ENCODE measurements around the gene SYT14.
"Not testable (repeated sequence)": the region's sequence is repeated elsewhere in the genome, so short reads cannot be mapped to it uniquely, and the experiment has no call there.

The SYT14 gene

GRCh38 chr1:209978721-209979120 lies 40.7 kb downstream of the SYT14 start:
- H3K27ac ChIP-seq (ENCODE audit: low read depth, low read length); H3K9me3 ChIP-seq (ENCODE audit: control insufficient read depth in 5 of 5, low read length in 5 of 5); H3K4me3 ChIP-seq (ENCODE audit: low read depth in 1 of 5, low read length in 5 of 5); H3K27me3 ChIP-seq (ENCODE audit: control insufficient read depth in 5 of 5, insufficient read depth in 4 of 5, low read length in 5 of 5); H3K36me3 ChIP-seq (ENCODE audit: control insufficient read depth in 5 of 5, insufficient read depth in 5 of 5, low read length in 5 of 5); H3K4me1 ChIP-seq (ENCODE audit: control insufficient read depth in 5 of 5, insufficient read depth in 5 of 5, low read length in 5 of 5); H3K9ac ChIP-seq (ENCODE audit: low read length in 5 of 5): not testable (repeated sequence)

GRCh38 chr1:209983953-209984352 lies 45.9 kb downstream of the SYT14 start:
- Histone ChIP-seq H3K36me3 (ENCODE audit: control insufficient read depth in 5 of 5, insufficient read depth in 5 of 5, low read length in 5 of 5) (no peaks in the 10 kb centered on the region), H3K4me3 (ENCODE audit: low read depth in 1 of 5, low read length in 5 of 5) (no peak overlapping the region), H3K27ac (ENCODE audit: low read depth, low read length) (no peak overlapping the region), H3K9ac (ENCODE audit: low read length in 5 of 5) (no peak overlapping the region), H3K4me1 (ENCODE audit: control insufficient read depth in 5 of 5, insufficient read depth in 5 of 5, low read length in 5 of 5) (no peaks in the 10 kb centered on the region), H3K9me3 (ENCODE audit: control insufficient read depth in 5 of 5, low read length in 5 of 5) (peaks cover 0 to 8% (median 0%) of the 10 kb centered on the region in 5 donors), H3K27me3 (ENCODE audit: control insufficient read depth in 5 of 5, insufficient read depth in 4 of 5, low read length in 5 of 5) (no peaks in the 10 kb centered on the region)

- no peaks in the 10 kb centered on the region for H3K36me3 ChIP-seq (ENCODE audit: control insufficient read depth in 5 of 5, insufficient read depth in 5 of 5, low read length in 5 of 5)
- no peak overlapping the region for H3K27ac ChIP-seq (ENCODE audit: low read depth, low read length)
- no peak overlapping the region for H3K4me3 ChIP-seq (ENCODE audit: low read depth in 1 of 5, low read length in 5 of 5)
These were observed 47.0 kb downstream of the SYT14 start for GRCh38 chr1:209985002-209985401.

GRCh38 chr1:209988706-209989105 lies 50.7 kb downstream of the SYT14 start:
- Histone ChIP-seq H3K27me3 (ENCODE audit: control insufficient read depth in 5 of 5, insufficient read depth in 4 of 5, low read length in 5 of 5) (peaks cover 0 to 8% (median 3%) of the 10 kb centered on the region in 5 donors), H3K27ac (ENCODE audit: low read depth, low read length) (no peak overlapping the region), H3K4me3 (ENCODE audit: low read depth in 1 of 5, low read length in 5 of 5) (no peak overlapping the region), H3K9ac (ENCODE audit: low read length in 5 of 5) (no peak overlapping the region), H3K9me3 (ENCODE audit: control insufficient read depth in 5 of 5, low read length in 5 of 5) (peaks cover 0 to 8% (median 0%) of the 10 kb centered on the region in 5 donors), H3K36me3 (ENCODE audit: control insufficient read depth in 5 of 5, insufficient read depth in 5 of 5, low read length in 5 of 5) (no peaks in the 10 kb centered on the region), H3K4me1 (ENCODE audit: control insufficient read depth in 5 of 5, insufficient read depth in 5 of 5, low read length in 5 of 5) (no peaks in the 10 kb centered on the region)

More at GRCh38 chr1:209985002-209985401, 47.0 kb downstream of the SYT14 start:
- Histone ChIP-seq H3K4me1 (ENCODE audit: control insufficient read depth in 5 of 5, insufficient read depth in 5 of 5, low read length in 5 of 5) (no peaks in the 10 kb centered on the region), H3K9me3 (ENCODE audit: control insufficient read depth in 5 of 5, low read length in 5 of 5) (peaks cover 0 to 8% (median 0%) of the 10 kb centered on the region in 5 donors), H3K27me3 (ENCODE audit: control insufficient read depth in 5 of 5, insufficient read depth in 4 of 5, low read length in 5 of 5) (no peaks in the 10 kb centered on the region), H3K9ac (ENCODE audit: low read length in 5 of 5) (no peak overlapping the region)

GRCh38 chr1:209989525-209989924 lies 51.5 kb downstream of the SYT14 start:
- peaks cover 0 to 8% (median 0%) of the 10 kb centered on the region in 5 donors for H3K9me3 ChIP-seq (ENCODE audit: control insufficient read depth in 5 of 5, low read length in 5 of 5)
- H3K4me1 ChIP-seq (ENCODE audit: control insufficient read depth in 5 of 5, insufficient read depth in 5 of 5, low read length in 5 of 5): no peaks in the 10 kb centered on the region
- no peaks in the 10 kb centered on the region for H3K36me3 ChIP-seq (ENCODE audit: control insufficient read depth in 5 of 5, insufficient read depth in 5 of 5, low read length in 5 of 5)
- no peak overlapping the region for H3K4me3 ChIP-seq (ENCODE audit: low read depth in 1 of 5, low read length in 5 of 5)
- H3K9ac ChIP-seq (ENCODE audit: low read length in 5 of 5): no peak overlapping the region
- no peak overlapping the region for H3K27ac ChIP-seq (ENCODE audit: low read depth, low read length)
- H3K27me3 ChIP-seq (ENCODE audit: control insufficient read depth in 5 of 5, insufficient read depth in 4 of 5, low read length in 5 of 5): peaks cover 0 to 8% (median 3%) of the 10 kb centered on the region in 5 donors

GRCh38 chr1:209993061-209993830 lies 55.2 kb downstream of the SYT14 start:
- H3K27me3 ChIP-seq (ENCODE audit: control insufficient read depth in 5 of 5, insufficient read depth in 4 of 5, low read length in 5 of 5): peaks cover 0 to 8% (median 3%) of the 10 kb centered on the region in 5 donors
- H3K27ac ChIP-seq (ENCODE audit: low read depth, low read length): no peak overlapping the region
- no peak overlapping the region for H3K4me3 ChIP-seq (ENCODE audit: low read depth in 1 of 5, low read length in 5 of 5)
- H3K36me3 ChIP-seq (ENCODE audit: control insufficient read depth in 5 of 5, insufficient read depth in 5 of 5, low read length in 5 of 5): no peaks in the 10 kb centered on the region
- H3K9me3 ChIP-seq (ENCODE audit: control insufficient read depth in 5 of 5, low read length in 5 of 5): no peaks in the 10 kb centered on the region
- no peaks in the 10 kb centered on the region for H3K4me1 ChIP-seq (ENCODE audit: control insufficient read depth in 5 of 5, insufficient read depth in 5 of 5, low read length in 5 of 5)
- no peak overlapping the region for H3K9ac ChIP-seq (ENCODE audit: low read length in 5 of 5)

GRCh38 chr1:209996348-209996747 lies 58.3 kb downstream of the SYT14 start:
- H3K36me3 ChIP-seq (ENCODE audit: control insufficient read depth in 5 of 5, insufficient read depth in 5 of 5, low read length in 5 of 5): no peaks in the 10 kb centered on the region
- H3K4me1 ChIP-seq (ENCODE audit: control insufficient read depth in 5 of 5, insufficient read depth in 5 of 5, low read length in 5 of 5): no peaks in the 10 kb centered on the region
- no peak overlapping the region for H3K9ac ChIP-seq (ENCODE audit: low read length in 5 of 5)
- H3K27me3 ChIP-seq (ENCODE audit: control insufficient read depth in 5 of 5, insufficient read depth in 4 of 5, low read length in 5 of 5): peaks cover 0 to 8% (median 3%) of the 10 kb centered on the region in 5 donors
- H3K9me3 ChIP-seq (ENCODE audit: control insufficient read depth in 5 of 5, low read length in 5 of 5): no peaks in the 10 kb centered on the region
- H3K27ac ChIP-seq (ENCODE audit: low read depth, low read length): no peak overlapping the region
- no peak overlapping the region for H3K4me3 ChIP-seq (ENCODE audit: low read depth in 1 of 5, low read length in 5 of 5)

- Histone ChIP-seq H3K9me3 (ENCODE audit: control insufficient read depth in 5 of 5, low read length in 5 of 5) (no peaks in the 10 kb centered on the region), H3K27ac (ENCODE audit: low read depth, low read length) (no peak overlapping the region), H3K4me3 (ENCODE audit: low read depth in 1 of 5, low read length in 5 of 5) (no peak overlapping the region), H3K4me1 (ENCODE audit: control insufficient read depth in 5 of 5, insufficient read depth in 5 of 5, low read length in 5 of 5) (no peaks in the 10 kb centered on the region), H3K27me3 (ENCODE audit: control insufficient read depth in 5 of 5, insufficient read depth in 4 of 5, low read length in 5 of 5) (no peaks in the 10 kb centered on the region), H3K9ac (ENCODE audit: low read length in 5 of 5) (no peak overlapping the region), H3K36me3 (ENCODE audit: control insufficient read depth in 5 of 5, insufficient read depth in 5 of 5, low read length in 5 of 5) (no peaks in the 10 kb centered on the region)
These were observed 61.0 kb downstream of the SYT14 start for GRCh38 chr1:209999005-209999404.

- no peaks in the 10 kb centered on the region for H3K27me3 ChIP-seq (ENCODE audit: control insufficient read depth in 5 of 5, insufficient read depth in 4 of 5, low read length in 5 of 5)
These were observed 63.7 kb downstream of the SYT14 start for GRCh38 chr1:210001751-210002150.

GRCh38 chr1:210003501-210003900 lies 65.5 kb downstream of the SYT14 start:
- Histone ChIP-seq H3K36me3 (ENCODE audit: control insufficient read depth in 5 of 5, insufficient read depth in 5 of 5, low read length in 5 of 5) (no peaks in the 10 kb centered on the region), H3K4me1 (ENCODE audit: control insufficient read depth in 5 of 5, insufficient read depth in 5 of 5, low read length in 5 of 5) (no peaks in the 10 kb centered on the region), H3K9me3 (ENCODE audit: control insufficient read depth in 5 of 5, low read length in 5 of 5) (no peaks in the 10 kb centered on the region), H3K27me3 (ENCODE audit: control insufficient read depth in 5 of 5, insufficient read depth in 4 of 5, low read length in 5 of 5) (no peaks in the 10 kb centered on the region), H3K27ac (ENCODE audit: low read depth, low read length) (no peak overlapping the region), H3K9ac (ENCODE audit: low read length in 5 of 5) (no peak overlapping the region), H3K4me3 (ENCODE audit: low read depth in 1 of 5, low read length in 5 of 5) (no peak overlapping the region)

More at GRCh38 chr1:210001751-210002150, 63.7 kb downstream of the SYT14 start:
- H3K36me3 ChIP-seq (ENCODE audit: control insufficient read depth in 5 of 5, insufficient read depth in 5 of 5, low read length in 5 of 5): no peaks in the 10 kb centered on the region
- H3K9ac ChIP-seq (ENCODE audit: low read length in 5 of 5): no peak overlapping the region
- H3K9me3 ChIP-seq (ENCODE audit: control insufficient read depth in 5 of 5, low read length in 5 of 5): no peaks in the 10 kb centered on the region
- no peaks in the 10 kb centered on the region for H3K4me1 ChIP-seq (ENCODE audit: control insufficient read depth in 5 of 5, insufficient read depth in 5 of 5, low read length in 5 of 5)
- no peak overlapping the region for H3K27ac ChIP-seq (ENCODE audit: low read depth, low read length)
- no peak overlapping the region for H3K4me3 ChIP-seq (ENCODE audit: low read depth in 1 of 5, low read length in 5 of 5)

Data from subcutaneous abdominal adipose tissue (tissue), 5 donors.